GM18907 (cell line): ENCODE results near the gene UNC50.

Experiments used
- ATAC-seq: cut with Tn5 transposase; IDR thresholded peaks from one replicate; pipeline ENCODE4 v1.9.1; 2021; ENCODE audit warnings: mild to moderate bottlenecking, moderate library complexity; ENCODE audit not compliant: unreplicated experiment

The UNC50 gene, protein sequence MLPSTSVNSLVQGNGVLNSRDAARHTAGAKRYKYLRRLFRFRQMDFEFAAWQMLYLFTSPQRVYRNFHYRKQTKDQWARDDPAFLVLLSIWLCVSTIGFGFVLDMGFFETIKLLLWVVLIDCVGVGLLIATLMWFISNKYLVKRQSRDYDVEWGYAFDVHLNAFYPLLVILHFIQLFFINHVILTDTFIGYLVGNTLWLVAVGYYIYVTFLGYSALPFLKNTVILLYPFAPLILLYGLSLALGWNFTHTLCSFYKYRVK

DNA sequence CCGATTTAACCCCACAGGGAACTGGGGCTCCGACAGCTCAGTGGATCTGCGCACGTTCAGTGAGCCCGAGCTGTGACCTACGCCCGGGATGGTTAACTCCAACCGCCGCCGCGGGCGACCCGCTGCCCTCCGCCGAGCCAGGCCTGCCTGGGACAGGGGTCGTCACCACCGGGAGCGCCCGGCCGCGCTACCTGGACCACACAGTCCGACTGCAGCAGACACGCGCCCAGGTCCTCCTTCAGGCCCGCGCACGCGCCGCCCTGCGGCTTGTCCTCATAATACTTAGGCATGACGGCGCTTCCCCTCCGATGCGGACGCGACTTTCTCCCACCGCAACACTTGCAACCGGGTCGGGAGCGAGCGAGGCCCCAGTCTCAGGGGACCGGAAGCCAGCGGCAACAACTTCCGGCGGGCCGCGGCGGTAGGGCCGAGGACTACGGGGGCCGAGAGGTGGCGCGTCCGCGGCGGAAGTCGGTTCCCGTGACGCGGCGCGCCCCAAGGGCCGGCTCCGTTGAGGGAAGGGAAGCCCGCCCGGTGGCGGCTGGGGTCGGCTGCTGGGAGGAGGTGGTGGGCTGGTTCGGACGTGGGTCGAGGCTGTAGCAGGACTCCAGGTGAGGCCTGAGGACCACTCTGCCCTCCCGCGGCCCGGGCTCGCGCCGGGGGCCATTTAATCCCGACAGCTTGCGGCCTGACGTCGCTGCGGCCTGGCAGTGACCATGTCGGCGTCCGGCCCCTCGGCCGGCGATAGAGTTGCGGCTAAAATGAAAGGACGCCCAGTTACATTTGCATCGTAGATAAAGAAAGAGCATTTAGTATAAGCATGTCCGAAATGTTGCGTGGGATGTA is at the start of gene UNC50, which contains the start of gene COA5:
Gene UNC50 (plus strand): TSS at position 474 of the 846 bp plus-strand sequence. CDS start 1,171 bp downstream, outside the sequence.
Gene COA5 (minus strand): TSS at position 397 of the 846 bp plus-strand sequence. CDS start 107 bp downstream, at position 290.
- peak; percentile 86 for ATAC-seq

DNA sequence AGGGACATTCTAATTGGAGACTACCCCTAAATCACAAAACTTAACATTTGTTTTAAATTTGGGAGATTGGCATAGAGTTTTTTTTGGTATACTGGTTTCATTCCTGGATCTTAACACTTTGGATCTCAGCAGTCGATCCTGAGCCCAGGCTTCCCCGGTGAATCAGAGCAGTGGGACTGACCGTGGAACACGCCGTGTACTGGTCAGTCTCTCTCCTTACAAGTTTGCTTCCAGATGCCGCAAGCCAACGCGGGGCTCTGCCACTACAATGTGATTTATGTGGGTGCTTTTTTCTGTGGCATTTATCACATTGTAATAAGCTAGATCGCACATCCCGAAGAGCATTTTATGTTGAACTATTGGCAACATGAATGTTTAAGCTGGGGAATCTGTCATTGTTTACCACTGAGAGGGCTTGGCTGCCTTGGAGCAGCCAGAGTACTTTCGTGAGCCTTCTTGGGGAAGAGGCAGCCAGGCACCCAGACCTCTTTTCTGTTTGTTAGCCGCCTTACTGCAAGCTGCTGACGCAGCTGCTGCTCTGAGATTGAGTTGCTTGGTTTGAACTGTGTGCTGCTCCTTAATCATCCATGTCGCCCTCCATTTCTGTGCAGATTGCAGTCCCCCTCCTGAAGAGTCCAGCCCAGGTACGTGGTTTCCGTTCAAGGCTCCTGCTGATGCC is 49.4 kb upstream of the UNC50 start:
- ATAC-seq, result no peak

DNA sequence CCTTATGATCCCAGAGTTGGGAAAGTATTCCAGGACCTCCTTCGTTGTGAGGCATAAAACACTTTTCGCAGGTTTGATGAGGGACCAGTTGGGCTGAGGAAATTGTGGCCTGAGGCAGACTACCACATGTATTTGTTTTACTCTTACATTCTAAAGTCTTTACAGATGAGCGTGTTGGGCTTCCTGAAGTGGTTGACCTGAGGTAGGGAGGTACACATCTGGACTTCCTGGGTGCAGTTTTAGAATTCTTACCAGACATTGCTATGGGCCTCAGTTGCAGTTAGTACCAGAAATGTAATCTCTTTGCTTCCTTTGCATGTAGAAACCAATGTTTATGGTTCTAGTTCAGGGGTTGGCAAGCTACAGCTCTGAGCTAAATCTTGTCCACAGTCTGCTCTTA is 48.8 kb upstream of the UNC50 start:
- ATAC-seq, result no peak

DNA sequence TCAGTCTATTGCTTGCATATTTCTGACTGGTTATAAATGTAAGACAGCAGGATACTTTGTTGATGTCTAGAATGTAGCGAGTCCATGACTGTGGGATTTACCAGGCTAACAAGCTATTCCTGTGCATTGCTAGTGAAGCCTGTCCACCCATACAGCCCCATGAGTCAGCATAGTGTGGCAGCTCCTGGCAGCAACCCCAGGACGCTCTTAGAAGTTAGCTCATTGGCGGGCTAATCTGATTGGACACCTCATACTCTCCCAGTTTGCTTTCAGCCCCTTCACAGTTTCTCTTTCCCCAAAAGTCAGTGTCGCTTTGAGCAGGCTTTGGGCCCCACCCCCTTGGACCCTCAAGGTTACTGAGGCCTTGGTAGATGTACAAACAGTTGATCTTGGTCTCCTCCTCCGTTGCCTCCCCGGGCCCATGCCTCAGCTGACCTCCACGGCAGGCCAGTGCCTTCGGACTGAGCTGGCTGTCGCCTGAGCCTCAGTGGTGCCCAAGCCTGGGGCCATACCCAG is 48.1 kb upstream of the UNC50 start:
- no peak for ATAC-seq

DNA sequence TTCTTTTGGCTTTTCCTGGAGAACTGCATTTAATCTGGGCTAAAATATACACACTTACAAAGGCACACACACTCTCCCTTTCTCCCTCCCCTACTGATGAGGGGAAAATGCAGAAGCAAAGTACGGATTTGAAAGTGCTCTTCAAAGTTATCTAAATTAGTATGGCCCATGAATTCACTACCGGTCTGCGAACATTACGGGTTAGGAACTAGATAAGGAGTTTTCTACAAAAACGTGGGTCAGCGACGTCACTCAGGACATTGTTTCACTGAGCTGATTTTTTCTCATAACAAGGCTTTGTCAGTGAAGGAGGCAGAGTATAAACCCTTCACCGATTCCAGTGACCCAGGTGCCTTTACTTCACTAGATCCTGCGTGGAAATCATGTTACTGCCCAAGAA is 47.4 kb upstream of the UNC50 start:
- ATAC-seq, result no peak

DNA sequence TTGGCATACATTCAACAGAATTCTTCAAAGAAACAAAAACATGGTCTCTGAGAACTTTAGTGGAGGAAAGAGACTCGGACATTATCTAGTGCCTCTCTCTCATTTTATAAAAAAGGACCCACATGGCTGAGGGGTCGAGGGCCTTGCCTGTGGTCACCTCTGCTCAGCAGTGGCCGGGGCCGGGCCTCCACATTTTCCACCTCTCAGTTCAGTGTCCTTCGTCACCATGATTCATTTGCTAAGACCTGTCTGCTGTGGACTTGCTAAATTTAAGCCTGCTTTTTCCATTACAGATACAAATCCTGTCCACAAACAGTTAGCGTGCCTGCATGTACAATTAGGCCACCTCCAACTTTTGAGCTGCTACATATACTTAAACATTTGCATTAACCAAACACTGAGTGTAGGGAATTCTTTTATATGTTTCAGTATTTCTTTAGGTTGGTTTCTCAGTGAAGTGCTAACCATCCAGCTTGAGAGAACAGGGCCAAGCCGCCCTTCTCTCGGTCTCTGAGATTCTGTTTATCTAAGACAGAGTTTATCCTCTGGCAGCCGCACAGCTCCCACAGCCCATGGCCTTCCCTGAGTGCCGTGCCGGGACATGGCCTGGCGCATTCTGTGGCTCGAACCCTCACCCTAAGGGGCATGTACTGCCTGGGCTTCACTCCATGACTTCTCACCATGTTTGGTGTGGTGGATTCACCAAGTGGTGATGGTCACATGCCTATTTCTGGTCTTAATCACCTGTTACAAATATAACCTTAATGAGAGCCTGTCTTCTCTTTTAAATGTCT is 46.3 kb upstream of the UNC50 start:
- no peak for ATAC-seq

DNA sequence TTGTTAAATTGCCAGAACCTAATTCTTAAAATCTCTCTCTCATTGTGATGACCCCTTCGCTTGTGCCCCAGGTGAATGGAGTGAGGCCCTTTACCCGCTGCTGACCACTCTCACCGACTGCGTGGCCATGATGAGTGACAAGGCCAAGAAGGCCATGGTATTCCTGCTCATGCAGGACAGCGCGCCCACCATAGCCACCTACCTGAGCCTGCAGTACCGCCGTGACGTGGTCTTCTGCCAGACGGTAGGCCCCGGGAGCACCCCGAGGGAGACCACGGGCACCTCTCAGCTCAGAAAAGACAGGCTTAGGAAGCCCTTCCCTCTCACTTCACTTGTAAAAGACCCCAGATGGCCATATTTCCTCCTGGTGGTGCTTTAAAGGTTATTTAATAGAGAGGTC is 45.0 kb upstream of the UNC50 start:
- no peak for ATAC-seq

DNA sequence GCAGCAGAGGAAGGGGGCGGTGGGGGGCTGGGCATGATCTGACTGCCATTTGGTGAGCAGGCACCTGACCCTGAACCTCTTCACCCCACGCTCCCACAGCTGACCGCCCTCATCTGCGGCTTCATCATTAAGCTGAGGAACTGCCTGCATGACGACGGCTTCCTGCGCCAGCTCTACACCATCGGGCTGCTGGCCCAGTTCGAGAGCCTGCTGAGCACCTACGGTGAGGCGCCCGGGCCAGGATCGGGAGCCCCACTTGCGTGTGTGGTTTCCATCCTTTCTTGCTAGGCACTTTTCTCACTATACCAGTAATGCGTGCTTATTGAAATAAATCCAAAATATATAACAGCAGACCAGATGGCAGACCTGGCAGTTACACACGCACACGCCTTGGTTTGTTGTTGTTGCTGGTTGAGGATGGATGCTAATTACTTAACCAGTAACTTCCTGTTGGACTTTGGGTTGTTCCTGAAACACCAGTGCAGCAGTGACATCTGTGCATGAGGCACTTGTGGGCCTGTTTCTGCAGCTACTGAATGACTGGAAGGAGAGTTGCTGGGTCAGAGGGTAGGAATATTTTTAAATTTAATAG is 43.8 kb upstream of the UNC50 start:
- ATAC-seq, result no peak

DNA sequence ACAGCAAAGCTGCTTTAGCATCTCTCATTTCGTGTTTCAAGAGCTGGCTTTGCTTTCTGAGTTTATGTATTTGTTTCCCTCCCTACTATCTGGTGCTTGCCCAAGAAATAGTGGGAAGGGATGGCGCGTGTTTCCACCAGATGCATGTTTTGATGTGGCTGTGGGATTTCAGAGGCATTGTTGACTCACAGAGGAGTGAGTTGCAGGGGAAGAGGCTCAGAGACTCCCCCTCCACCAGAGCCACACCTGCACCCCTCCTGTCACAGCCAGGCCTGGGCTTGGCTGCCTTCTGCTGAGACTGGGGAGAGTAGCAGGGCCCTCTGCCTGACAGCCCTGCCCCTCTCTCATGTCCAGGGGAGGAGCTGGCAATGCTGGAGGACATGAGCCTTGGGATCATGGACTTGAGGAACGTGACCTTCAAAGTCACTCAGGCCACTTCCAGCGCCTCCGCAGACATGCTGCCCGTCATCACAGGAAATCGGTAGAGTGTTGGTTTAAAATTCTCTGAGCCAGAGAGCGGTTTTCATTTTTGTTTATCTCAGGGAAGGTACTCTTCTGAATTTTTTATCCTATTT is 43.0 kb upstream of the UNC50 start:
- ATAC-seq, result no peak

DNA sequence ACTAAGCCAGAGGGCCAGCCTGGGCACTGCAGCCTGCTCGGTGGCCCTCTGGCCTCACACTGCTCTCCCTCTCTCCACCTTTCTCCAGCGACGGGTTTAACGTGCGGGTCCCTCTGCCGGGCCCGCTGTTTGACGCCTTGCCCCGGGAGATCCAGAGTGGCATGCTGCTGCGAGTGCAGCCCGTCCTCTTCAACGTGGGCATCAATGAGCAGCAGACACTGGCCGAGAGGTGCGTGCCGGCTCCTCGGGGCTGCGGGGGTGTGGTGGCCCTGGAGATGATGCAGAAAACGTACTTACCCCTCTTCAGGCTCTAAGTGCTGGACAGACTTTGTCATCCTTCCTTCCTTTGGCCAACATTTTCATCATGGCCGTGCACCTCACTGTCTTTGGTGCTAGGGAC is 42.4 kb upstream of the UNC50 start:
- ATAC-seq, result no peak

DNA sequence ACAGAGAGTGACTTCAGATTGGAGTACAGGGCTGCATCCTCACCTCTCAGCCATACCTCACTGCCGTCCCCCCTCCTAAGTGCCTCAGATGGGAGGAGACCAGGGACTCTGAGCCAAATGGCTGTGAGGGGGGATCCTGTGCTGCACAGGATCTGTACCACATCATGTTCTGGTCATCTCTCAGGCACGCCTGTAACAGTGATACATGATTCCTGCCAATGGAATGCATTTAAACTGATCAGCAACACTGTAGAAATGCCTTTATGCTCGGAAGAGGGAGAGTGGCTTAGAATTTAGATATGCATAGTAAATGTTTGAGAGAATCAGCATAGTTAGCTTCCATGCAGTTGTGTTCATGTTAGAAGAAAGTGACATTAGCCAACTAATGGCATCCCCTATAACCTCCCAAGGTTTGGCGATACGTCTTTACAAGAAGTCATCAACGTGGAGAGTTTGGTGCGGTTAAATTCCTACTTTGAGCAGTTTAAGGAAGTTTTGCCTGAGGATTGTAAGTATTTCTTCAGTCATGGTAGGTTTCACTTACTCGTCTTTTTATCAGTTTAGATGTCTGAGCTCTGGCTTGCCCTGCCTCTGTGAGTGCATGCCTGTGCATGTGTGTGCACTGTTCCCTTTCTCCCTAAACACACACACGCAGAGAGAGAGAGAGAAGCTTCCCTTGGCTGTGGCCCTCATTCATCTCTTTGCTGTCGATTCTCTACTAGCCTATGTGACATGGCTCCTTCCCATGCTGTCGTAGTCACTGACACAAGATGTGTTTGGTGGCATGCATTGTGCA is 40.0 kb upstream of the UNC50 start:
- ATAC-seq, result no peak

DNA sequence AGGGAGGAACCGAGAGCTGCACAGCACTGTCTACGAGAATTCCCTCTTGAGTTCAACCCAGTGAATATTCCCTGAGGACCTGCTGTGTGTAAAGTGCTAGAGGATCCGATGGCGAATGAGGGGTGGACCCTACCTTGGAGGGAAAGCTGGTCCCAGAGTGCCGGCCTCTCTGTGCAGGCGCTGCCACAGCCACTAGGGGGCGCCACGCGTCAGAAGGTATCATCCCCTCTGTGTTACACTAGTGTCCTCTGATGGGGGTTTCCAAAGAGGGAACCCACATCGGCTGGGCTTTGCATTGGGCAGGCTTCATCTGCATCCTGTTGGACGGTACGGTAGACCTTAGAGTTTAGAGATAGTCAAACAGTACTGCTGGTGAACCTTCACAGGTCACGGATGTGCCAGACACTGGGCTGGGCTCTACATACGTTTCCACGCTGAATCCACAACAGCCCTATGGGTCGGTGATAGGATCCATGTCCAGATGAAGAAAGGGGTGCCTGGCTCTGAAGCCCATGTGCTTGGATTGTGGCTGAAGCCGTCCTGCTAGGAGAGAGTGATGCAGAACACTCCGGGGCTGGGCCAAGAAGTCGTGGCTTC is 39.1 kb upstream of the UNC50 start:
- ATAC-seq, result no peak

DNA sequence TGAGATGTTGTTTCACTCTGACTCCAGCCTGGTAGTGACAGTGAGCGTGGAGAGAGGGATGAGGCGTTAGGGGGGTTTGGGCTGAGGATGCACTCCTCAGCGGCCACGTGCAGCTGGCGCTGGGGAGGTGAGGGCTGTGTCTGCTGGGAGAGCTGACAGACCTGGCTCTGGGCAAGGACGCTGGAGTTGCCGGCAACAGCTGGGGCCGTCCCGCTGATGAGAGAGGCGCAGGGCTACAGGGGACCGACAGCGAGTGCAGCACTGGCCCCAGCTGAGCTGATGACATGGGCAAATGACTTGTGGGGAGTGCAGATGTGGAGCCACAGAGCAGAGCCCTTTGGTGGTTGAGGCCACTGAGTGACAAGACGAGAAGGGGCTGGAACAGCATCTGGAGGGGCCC is 38.5 kb upstream of the UNC50 start:
- ATAC-seq, result no peak

DNA sequence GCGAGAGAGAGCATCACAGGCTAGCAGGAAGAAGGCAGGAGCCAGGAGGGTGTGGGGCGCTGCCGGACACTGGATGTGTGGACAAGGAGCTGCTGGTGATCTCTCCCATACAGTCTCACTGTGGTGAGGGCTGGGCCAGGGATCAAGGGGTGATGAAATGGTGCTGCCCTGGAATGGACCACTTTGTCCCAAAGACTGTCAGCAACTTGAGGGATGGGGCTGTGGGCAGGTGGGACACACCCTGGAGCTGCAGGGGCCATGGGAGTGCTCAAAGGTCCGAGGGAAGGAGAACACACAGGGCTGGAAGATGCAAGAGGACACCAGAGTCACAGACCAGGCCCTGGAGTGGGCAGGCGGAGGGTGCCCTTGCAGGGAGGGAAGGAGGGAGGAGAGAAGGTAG is 38.0 kb upstream of the UNC50 start:
- ATAC-seq, result no peak

DNA sequence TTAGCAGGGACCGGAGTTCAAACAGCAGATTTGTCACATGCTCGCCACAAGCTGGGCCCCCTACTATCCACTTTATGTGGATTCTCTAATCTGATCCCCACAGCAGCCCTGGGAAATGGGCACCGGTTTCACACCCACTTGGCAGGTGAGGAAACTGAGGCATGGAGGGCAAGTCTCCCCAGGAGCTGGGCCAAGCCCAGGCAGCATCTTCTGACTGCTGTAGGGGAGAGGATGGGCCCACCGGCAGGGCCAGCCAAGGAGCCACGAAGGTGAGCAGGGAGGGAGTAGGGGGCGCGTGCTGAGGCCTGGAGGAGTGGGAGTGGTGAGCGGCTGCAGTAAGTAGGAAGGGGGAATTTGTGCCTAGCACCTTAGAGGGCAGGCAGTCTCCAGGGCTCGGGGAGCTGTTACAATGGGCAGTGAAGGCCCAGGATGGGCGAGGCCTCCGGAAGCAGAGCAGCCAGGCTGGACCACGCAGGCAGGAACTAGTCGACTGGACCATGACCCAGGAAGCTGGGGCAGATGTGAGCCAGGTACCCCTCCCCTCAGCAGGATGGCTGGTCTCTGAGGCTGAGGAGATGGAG is 37.2 kb upstream of the UNC50 start:
- ATAC-seq, result no peak

DNA sequence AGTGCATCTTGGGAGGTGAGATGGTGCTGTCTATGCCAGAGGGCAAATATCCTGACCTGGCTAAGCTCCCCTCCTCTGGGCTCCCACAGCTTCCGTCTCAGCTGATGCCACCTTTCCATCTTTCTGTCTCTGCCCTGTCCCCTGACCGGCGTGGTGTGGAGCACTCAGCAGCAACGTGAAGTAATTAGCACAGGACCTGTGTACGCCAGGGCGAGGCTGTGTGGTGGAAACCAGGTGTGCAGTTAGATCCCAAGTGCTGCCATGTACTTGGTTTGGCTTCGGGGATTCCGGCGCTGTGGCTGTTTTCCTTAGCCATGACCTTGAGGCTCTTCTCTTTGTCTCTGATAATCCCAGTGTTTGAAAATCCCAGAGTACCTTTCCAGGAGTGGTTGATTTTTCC is 36.6 kb upstream of the UNC50 start:
- ATAC-seq, result no peak

DNA sequence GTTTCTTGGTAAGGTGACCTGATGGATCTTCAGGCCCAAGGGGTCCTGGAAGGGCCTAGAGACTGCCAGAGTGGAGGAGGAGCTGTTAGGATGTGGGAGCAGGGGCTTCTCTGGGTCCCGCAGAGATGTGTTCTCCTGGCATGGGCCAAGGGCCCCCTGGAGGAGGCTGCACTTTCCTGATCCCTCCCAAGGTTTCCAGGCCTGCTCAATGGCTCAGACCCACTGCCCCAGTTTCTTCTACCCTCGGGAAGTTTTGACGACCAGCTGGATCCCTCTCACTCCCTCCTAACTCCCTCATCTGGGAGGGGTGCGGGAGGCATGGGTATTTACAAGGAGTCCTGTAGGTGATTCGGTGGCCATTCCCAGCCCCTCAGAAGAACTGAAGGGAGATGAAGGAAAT is 36.2 kb upstream of the UNC50 start:
- ATAC-seq, result no peak

DNA sequence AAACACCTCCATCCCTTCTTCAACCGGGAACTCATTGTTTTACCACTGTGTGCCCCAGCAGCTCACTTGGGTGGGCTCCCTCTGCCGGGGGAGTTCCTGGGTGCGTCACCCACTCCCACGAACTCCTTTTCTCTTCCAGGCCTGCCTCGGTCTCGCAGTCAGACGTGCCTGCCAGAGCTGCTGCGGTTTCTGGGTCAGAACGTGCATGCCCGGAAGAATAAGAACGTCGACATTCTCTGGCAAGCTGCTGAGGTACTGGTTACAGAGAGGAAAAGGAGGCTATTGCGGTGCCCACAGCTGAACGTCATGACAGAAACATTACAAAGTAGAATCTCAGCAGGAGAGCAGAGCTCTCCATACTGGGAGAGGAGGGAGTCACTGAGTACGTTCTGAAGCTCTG is 35.7 kb upstream of the UNC50 start:
- ATAC-seq, result no peak
